GM18867 (cell line): ENCODE results near the gene TAPT1.
"Not testable (repeated sequence)": the region's sequence is repeated elsewhere in the genome, so short reads cannot be mapped to it uniquely, and the experiment has no call there.

ENCODE experiments used
- ATAC-seq: cut with Tn5 transposase; IDR thresholded peaks from one replicate; pipeline ENCODE4 v1.9.1; 2021; ENCODE audit warnings: mild to moderate bottlenecking, moderate library complexity; ENCODE audit not compliant: unreplicated experiment

Gene TAPT1

GRCh38 chr4:16225863-16226815 is at the start of gene TAPT1:
TSS of gene TAPT1 (minus strand) at chr4:16226471. CDS start at chr4:16226457, 14 bp downstream.
- peak; percentile 79 for ATAC-seq

GRCh38 chr4:16271411-16271810 is 45.1 kb upstream of the TAPT1 start:
- no peak for ATAC-seq

GRCh38 chr4:16270454-16271328 is 44.4 kb upstream of the TAPT1 start:
- no peak for ATAC-seq

- ATAC-seq, result not testable (repeated sequence)
Observed at GRCh38 chr4:16269742-16270453, 43.6 kb upstream of the TAPT1 start.

- no peak for ATAC-seq
Observed at GRCh38 chr4:16269240-16269639, 43.0 kb upstream of the TAPT1 start.

- ATAC-seq, result no peak
Observed at GRCh38 chr4:16268290-16268689, 42.0 kb upstream of the TAPT1 start.

- ATAC-seq, result no peak
Observed at GRCh38 chr4:16267639-16268038, 41.4 kb upstream of the TAPT1 start.

GRCh38 chr4:16265820-16266219 is 39.5 kb upstream of the TAPT1 start:
- ATAC-seq, result no peak

GRCh38 chr4:16264798-16265197 is 38.5 kb upstream of the TAPT1 start:
- peak; percentile 70 for ATAC-seq

GRCh38 chr4:16263056-16263455 is 36.8 kb upstream of the TAPT1 start:
- no peak for ATAC-seq

- no peak for ATAC-seq
Observed at GRCh38 chr4:16262188-16262587, 35.9 kb upstream of the TAPT1 start.

GRCh38 chr4:16261313-16261878 is 35.1 kb upstream of the TAPT1 start:
- peak; percentile 62 for ATAC-seq

GRCh38 chr4:16259889-16260246 is 33.6 kb upstream of the TAPT1 start:
- ATAC-seq, result no peak

- ATAC-seq, result no peak
Observed at GRCh38 chr4:16259241-16259888, 33.1 kb upstream of the TAPT1 start.

GRCh38 chr4:16257611-16258010 is 31.3 kb upstream of the TAPT1 start:
- ATAC-seq, result no peak

GRCh38 chr4:16256343-16256742 is 30.1 kb upstream of the TAPT1 start:
- no peak for ATAC-seq

GRCh38 chr4:16255730-16256129 is 29.5 kb upstream of the TAPT1 start:
- ATAC-seq, result no peak

GRCh38 chr4:16253127-16253960 is 27.1 kb upstream of the TAPT1 start:
- ATAC-seq, result no peak

- ATAC-seq, result no peak
Observed at GRCh38 chr4:16250661-16251365, 24.5 kb upstream of the TAPT1 start.
